ENCODE results near the gene RYR1. TPM values are rescaled to one million over a fixed set of nuclear protein-coding genes. Genes with fewer than 3 reads are reported as not detected.
"Not testable (repeated sequence)": the region's sequence is repeated elsewhere in the genome, so short reads cannot be mapped to it uniquely, and the experiment has no call there.

Gene RYR1
- total RNA-seq, 1 donor from 2014 or later, result 1.3 TPM

GRCh38 chr19:38503077-38503410, 69.6 kb downstream of the RYR1 start:
- intact Hi-C loops (cut with DNase I), result no loop called here
- no peak for DNase-seq (ENCODE audit: low spot score)

- DNase-seq (ENCODE audit: low spot score), result no peak
- intact Hi-C loops (cut with DNase I), result no loop called here
Observed at GRCh38 chr19:38505958-38506357, 72.5 kb downstream of the RYR1 start.

- intact Hi-C loops (cut with DNase I), result no loop called here
- DNase-seq (ENCODE audit: low spot score), result no peak
Observed at GRCh38 chr19:38506375-38506722, 72.9 kb downstream of the RYR1 start.

- intact Hi-C loops (cut with DNase I), result no loop called here
- no peak for DNase-seq (ENCODE audit: low spot score)
Observed at GRCh38 chr19:38506723-38507550, 73.4 kb downstream of the RYR1 start.

- no peak for DNase-seq (ENCODE audit: low spot score)
- intact Hi-C loops (cut with DNase I), result no loop called here
Observed at GRCh38 chr19:38507551-38508127, 74.1 kb downstream of the RYR1 start.

GRCh38 chr19:38508507-38508906, 75.0 kb downstream of the RYR1 start:
- no peak for DNase-seq (ENCODE audit: low spot score)
- intact Hi-C loops (cut with DNase I), result no loop called here

GRCh38 chr19:38509027-38509426, 75.5 kb downstream of the RYR1 start:
- intact Hi-C loops (cut with DNase I), result no loop called here
- DNase-seq (ENCODE audit: low spot score), result no peak

GRCh38 chr19:38511074-38511708, 77.7 kb downstream of the RYR1 start:
- no peak for DNase-seq (ENCODE audit: low spot score)
- intact Hi-C loops (cut with DNase I), result no loop called here

- no peak for DNase-seq (ENCODE audit: low spot score)
- intact Hi-C loops (cut with DNase I), result no loop called here
Observed at GRCh38 chr19:38512277-38512676, 78.8 kb downstream of the RYR1 start.

GRCh38 chr19:38513156-38513555, 79.7 kb downstream of the RYR1 start:
- DNase-seq (ENCODE audit: low spot score); intact Hi-C loops (cut with DNase I): not testable (repeated sequence)

- intact Hi-C loops (cut with DNase I), result no loop called here
- DNase-seq (ENCODE audit: low spot score), result no peak
Observed at GRCh38 chr19:38513762-38514167, 80.3 kb downstream of the RYR1 start.

- intact Hi-C loops (cut with DNase I), result no loop called here
- peak; percentile 85 for DNase-seq (ENCODE audit: low spot score)
Observed at GRCh38 chr19:38514812-38515633, 81.5 kb downstream of the RYR1 start.

GRCh38 chr19:38515896-38516295, 82.4 kb downstream of the RYR1 start:
- intact Hi-C loops (cut with DNase I), result no loop called here
- no peak for DNase-seq (ENCODE audit: low spot score)

- intact Hi-C loops (cut with DNase I), result no loop called here
- no peak for DNase-seq (ENCODE audit: low spot score)
Observed at GRCh38 chr19:38516802-38517201, 83.3 kb downstream of the RYR1 start.

GRCh38 chr19:38517321-38517720, 83.8 kb downstream of the RYR1 start:
- no peak for DNase-seq (ENCODE audit: low spot score)
- intact Hi-C loops (cut with DNase I), result no loop called here

GRCh38 chr19:38517980-38518379, 84.5 kb downstream of the RYR1 start:
- DNase-seq (ENCODE audit: low spot score); intact Hi-C loops (cut with DNase I): not testable (repeated sequence)

GRCh38 chr19:38519168-38519567, 85.7 kb downstream of the RYR1 start:
- intact Hi-C loops (cut with DNase I), result no loop called here
- no peak for DNase-seq (ENCODE audit: low spot score)

- intact Hi-C loops (cut with DNase I), result no loop called here
Observed at GRCh38 chr19:38519988-38520387, 86.5 kb downstream of the RYR1 start.

GRCh38 chr19:38522915-38523314, 89.4 kb downstream of the RYR1 start:
- DNase-seq (ENCODE audit: low spot score), result no peak
- intact Hi-C loops (cut with DNase I), result no loop called here

More at GRCh38 chr19:38519988-38520387, 86.5 kb downstream of the RYR1 start:
- DNase-seq (ENCODE audit: low spot score), result no peak

- intact Hi-C loops (cut with DNase I), result no loop called here
- no peak for DNase-seq (ENCODE audit: low spot score)
Observed at GRCh38 chr19:38523319-38523718, 89.8 kb downstream of the RYR1 start.

Data from cardiac septum (tissue), 1 donor.